Activated CD4-positive, alpha-beta memory T cell treated with anti-CD3 and anti-CD28 coated beads, Interleukin-2, amount 10 ng/mL, durations not matched to agents 7 days and 5 days (primary cell): ENCODE data around the gene PLEKHG4B. TPM values are rescaled to one million over a fixed set of nuclear protein-coding genes. Genes with fewer than 3 reads are reported as not detected.
"Not testable (repeated sequence)": the region's sequence is repeated elsewhere in the genome, so short reads cannot be mapped to it uniquely, and the experiment has no call there.

Experiments
- CTCF ChIA-PET: fragments of 350-600 bp; sonication (Branson Sonifier 250); formaldehyde crosslinking; loops from one replicate; lab custom pipeline; 2021; ENCODE audit warnings: antibody characterized with exemption, inconsistent platforms; lab: Charles Lee
- POLR2A ChIA-PET: fragments of 350-600 bp; sonication (Branson Sonifier 250); formaldehyde crosslinking; loops from one replicate; lab custom pipeline; 2021; ENCODE audit warnings: antibody characterized with exemption; lab: Charles Lee
- DNase-seq: peaks from one replicate; pipeline ENCODE4 v3.0.0-alpha.2; 2020
- H3K27ac Mint-ChIP-seq: one replicate; pipeline ENCODE4 v1.8.0; 2021; ENCODE audit warnings: mild to moderate bottlenecking, mixed read lengths
- H3K27me3 Mint-ChIP-seq: one replicate; pipeline ENCODE4 v1.8.0; 2021; ENCODE audit warnings: mixed read lengths
- H3K36me3 Mint-ChIP-seq: one replicate; pipeline ENCODE4 v1.8.0; 2021; ENCODE audit warnings: low read depth, mixed read lengths
- H3K4me1 Mint-ChIP-seq: one replicate; pipeline ENCODE4 v1.8.0; 2021; ENCODE audit warnings: mixed read lengths
- H3K4me3 Mint-ChIP-seq: one replicate; pipeline ENCODE4 v1.8.0; 2021; ENCODE audit warnings: mild to moderate bottlenecking, mixed read lengths
- H3K9me3 Mint-ChIP-seq: one replicate; pipeline ENCODE4 v1.8.0; 2021; ENCODE audit warnings: mixed read lengths
- total RNA-seq, 2 experiments: library from RNA; stranded (reverse); gene quantifications; one replicate each; pipeline ENCODE4 v1.2.3, GENCODE V29; 2021

The PLEKHG4B gene
- total RNA-seq, 2 experiments from 2014 or later: not detected

DNA sequence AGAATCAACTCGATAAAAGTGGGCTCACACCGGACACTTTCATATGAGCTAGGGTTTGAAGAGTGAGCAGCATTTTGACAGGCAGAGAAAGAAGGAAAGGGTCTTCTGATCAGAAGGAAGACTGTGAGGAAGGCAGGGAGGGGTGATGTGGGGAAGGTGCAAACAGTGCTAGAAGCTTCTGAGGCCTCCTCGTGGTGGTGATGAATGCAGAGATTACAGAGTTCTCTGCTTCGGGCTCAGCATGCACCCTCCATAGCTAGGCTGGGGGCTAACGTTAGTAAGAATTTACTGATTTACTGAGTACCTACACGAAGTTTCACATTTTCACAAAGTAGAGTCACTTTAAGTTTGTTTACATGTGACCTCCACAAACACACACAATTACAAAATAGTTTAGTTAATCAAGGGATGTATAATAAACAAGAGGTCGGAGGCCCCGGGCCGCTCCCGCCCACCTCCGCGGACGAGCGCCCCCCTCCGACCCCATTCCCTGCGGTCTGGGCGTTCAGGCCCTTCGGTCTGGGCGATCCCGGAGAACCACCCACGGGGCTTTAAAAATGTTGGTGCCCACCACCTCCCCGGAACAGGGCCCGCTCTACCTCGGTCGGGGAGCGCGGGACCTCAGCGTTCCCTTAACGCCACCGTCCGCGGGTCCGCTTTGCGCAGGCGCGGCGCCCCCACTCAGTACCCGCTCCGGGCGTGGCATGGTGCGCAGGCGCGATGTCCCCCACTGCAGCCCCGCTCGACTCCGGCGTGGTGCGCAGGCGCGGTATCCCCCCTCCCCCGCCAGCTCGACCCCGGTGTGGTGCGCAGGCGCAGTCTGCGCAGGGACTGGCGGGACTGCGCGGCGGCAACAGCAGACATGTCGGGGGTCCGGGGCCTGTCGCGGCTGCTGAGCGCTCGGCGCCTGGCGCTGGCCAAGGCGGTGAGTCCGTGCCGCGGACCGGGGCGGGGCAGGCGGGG, 125.8 kb downstream of the PLEKHG4B start, which contains the start of the genes CCDC127 and SDHA:
TSS of gene CCDC127 (minus strand) at position 660 of the 963 bp plus-strand sequence. CDS start 1,304 bp downstream, outside the sequence.
TSS of gene SDHA (plus strand) at position 827 of the 963 bp plus-strand sequence. CDS start at position 863, 36 bp downstream.
- Mint-ChIP-seq H3K4me3 (peak within 1 kb of the TSS; percentile 90), H3K4me1 (peaks cover 58% of the 10 kb centered on the region), H3K27ac (peak within 1 kb of the TSS; percentile 94), H3K36me3 (peaks cover 38% of the 10 kb centered on the region)
- POLR2A ChIA-PET: interaction anchor here (1.0 to 3.0 kb wide), 10 partner anchors 27 to 309 kb away, joined by 3 to 28 read pairs (median 5); partner anchors contain the start of genes LRRC14B and PDCD6
- CTCF ChIA-PET: interaction anchor here (1.0 to 2.0 kb wide), 3 partner anchors 29 to 53 kb away, joined by 3 to 11 read pairs (median 4); partner anchors contain the start of gene PDCD6
- H3K9me3 Mint-ChIP-seq, H3K27me3 Mint-ChIP-seq: not testable (repeated sequence)
- DNase-seq: peak; percentile 97

DNA sequence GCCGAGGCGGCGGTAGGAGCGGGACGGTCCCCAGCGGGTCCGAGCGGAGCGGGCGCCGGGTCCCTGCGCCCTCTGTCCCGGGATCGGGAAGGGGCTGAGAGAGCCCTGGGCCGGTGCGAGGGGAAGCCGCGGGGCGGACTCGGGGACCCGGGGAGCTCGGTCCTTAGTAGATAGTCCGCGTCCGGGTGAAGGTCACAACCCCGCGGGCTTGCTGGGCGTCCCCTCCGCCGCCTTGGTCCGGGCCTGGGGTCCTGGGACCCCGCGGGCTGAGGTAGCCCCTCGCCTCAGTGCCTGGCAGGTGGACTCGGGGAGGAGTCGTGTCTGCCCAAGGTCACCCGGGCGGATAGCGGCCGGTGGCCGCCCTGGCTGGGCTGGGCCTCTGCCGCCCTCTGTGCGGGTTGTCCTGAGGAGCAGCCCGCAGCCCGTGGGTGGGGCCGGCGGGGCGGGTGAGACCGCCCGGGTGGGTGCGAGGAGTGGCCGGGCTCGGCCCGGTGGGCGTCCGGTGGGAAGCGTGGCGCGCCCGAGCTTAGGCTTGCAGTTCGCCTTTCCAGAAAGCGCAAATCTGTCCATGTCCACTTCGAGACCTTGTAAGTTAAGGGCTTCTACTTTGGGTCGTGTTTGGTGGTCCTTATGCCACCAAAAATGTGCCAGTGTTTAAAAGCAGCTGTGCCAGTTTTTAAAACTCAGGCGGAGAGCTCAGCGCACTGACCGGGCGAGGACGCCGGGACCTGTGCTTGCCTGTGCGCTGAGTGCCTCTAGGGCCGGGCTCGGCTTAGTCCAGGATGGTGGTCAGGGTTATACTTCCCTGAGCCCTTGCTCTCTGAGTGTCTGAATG, 126.7 kb downstream of the PLEKHG4B start:
- ChIA-PET CTCF (interaction anchor here (1.0 to 2.0 kb wide), 6 partner anchors 27 to 228 kb away, joined by 3 to 11 read pairs (median 4); partner anchors contain the start of genes LRRC14B and PDCD6), POLR2A (interaction anchor here (1.0 to 3.0 kb wide), 16 partner anchors 13 to 309 kb away, joined by 3 to 28 read pairs (median 3); partner anchors contain the start of genes LRRC14B and PDCD6)
- DNase-seq: peak; percentile 34
- H3K36me3 Mint-ChIP-seq: peaks cover 45% of the 10 kb centered on the region
- H3K27ac Mint-ChIP-seq: peak overlapping the region; percentile 94
- H3K27me3 Mint-ChIP-seq: no peaks in the 10 kb centered on the region
- H3K4me1 Mint-ChIP-seq: peaks cover 64% of the 10 kb centered on the region
- peak overlapping the region; percentile 90 for H3K4me3 Mint-ChIP-seq
- H3K9me3 Mint-ChIP-seq: no peaks in the 10 kb centered on the region

DNA sequence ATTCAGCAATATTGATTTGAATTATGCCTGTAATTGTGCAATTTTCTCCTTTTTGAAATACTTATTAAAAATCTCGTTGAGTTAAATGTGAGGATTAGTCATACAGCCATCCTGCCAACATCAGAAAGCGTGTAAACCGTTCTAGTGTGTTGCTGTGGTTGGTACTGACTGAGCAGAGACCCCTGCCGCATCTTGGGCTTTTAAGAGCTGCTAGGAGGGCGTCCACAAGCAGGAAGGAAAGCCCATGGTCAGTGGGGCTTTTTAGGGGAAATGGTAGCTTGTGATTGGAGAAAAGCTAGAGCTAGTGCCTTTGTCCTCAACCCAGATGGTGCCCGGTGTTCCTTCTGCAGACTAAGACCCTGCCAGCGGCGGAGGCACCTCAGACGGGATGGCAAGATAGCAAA, 127.5 kb downstream of the PLEKHG4B start:
- no peaks in the 10 kb centered on the region for H3K27me3 Mint-ChIP-seq
- H3K27ac Mint-ChIP-seq: peak overlapping the region; percentile 94
- H3K4me1 Mint-ChIP-seq: peaks cover 61% of the 10 kb centered on the region
- POLR2A ChIA-PET: interaction anchor here (1.0 to 3.0 kb wide), 13 partner anchors 12 to 220 kb away, joined by 3 to 28 read pairs (median 4); partner anchors contain the start of genes LRRC14B and PDCD6
- H3K9me3 Mint-ChIP-seq: no peaks in the 10 kb centered on the region
- CTCF ChIA-PET: interaction anchor here (1.2 to 1.3 kb wide), 3 partner anchors 28 to 227 kb away, joined by 4 to 5 read pairs (median 4); partner anchors contain the start of genes LRRC14B and PDCD6
- H3K4me3 Mint-ChIP-seq: peak overlapping the region; percentile 90
- peak; percentile 39 for DNase-seq
- peaks cover 45% of the 10 kb centered on the region for H3K36me3 Mint-ChIP-seq

DNA sequence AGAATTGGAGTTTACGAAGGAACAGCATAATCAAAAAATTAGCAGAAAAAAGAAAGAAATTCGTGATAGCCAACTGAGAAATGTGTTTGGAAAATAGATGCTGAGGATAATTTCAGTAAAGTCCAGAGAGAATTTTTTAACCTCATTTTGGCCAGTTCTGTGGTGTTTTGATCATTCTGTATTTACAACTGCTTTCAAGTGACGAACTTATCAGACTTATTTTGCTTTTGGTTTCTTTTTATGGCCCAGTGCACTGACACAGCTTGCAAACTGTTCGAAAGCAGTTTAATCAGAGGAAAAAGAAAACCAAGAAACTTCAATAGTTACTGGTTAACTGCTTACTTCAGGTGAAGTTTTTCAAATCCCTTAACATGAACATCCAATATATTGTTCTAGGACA, 128.0 kb downstream of the PLEKHG4B start:
- no peak for DNase-seq
- H3K36me3 Mint-ChIP-seq: peaks cover 45% of the 10 kb centered on the region
- no peaks in the 10 kb centered on the region for H3K9me3 Mint-ChIP-seq
- peak overlapping the region; percentile 90 for H3K4me3 Mint-ChIP-seq
- H3K27me3 Mint-ChIP-seq: no peaks in the 10 kb centered on the region
- H3K27ac Mint-ChIP-seq: peak overlapping the region; percentile 94
- ChIA-PET CTCF (interaction anchor here (1.2 to 1.3 kb wide), 2 partner anchors 29 to 51 kb away, joined by 4 to 5 read pairs; partner anchors contain the start of genes LRRC14B and PDCD6), POLR2A (interaction anchor here (1.0 to 3.0 kb wide), 11 partner anchors 12 to 220 kb away, joined by 3 to 28 read pairs (median 6); partner anchors contain the start of genes LRRC14B and PDCD6)
- peaks cover 58% of the 10 kb centered on the region for H3K4me1 Mint-ChIP-seq

DNA sequence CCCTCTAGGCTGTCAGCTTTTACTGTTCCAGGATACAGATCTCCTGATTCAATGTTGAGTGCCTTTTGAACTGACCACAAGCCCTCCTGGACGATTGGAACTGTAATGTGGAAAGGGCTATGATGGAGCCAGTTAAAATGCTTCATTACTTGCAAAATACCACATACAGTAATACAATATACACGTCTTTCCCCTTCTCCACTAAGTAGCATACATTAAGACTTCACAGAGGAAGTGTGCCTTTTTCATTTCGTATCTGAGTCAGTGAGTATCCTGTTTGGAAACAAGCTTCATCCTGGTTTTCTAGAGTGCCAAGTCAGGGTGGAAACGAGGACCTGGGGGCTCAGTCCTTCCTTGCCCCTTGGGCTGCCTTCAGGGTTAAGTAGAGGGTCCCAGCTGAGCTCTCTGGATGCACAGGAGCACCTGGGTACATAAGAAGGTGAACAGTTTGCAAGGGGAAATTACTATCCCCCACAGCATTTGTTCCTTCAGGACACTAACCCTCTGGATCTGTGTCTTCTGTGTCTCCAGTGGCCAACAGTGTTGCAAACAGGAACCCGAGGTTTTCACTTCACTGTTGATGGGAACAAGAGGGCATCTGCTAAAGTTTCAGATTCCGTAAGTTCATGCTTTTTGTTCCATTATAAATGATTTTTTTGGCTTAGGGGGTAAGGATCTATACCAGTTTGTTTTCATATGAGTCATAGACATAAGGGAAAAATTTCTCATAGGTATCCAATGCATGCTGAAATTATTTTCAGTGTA, 131.2 kb downstream of the PLEKHG4B start:
- H3K4me3 Mint-ChIP-seq, POLR2A ChIA-PET, H3K9me3 Mint-ChIP-seq, H3K27ac Mint-ChIP-seq, CTCF ChIA-PET, DNase-seq, H3K27me3 Mint-ChIP-seq: not testable (repeated sequence)
- Mint-ChIP-seq H3K36me3 (peaks cover 53% of the 10 kb centered on the region), H3K4me1 (peaks cover 39% of the 10 kb centered on the region)

DNA sequence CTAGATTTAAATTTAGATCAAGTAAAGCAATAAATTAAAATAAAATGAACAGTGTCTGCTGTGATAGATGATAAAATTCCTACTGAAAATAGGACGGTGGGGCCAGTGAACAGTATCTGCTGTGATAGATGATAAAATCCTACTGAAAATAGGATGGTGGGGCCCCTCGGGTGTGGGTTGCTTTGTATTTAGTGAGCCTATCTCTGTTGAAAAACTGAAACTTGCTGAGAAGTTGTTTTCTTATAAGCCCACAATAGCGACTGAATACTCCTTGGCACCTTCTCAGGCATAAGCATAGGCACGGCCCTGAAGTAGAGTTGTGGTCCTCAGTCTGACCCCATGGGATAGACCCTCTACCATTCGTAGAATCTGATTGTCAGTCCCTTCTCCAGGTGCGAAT, 131.8 kb downstream of the PLEKHG4B start:
- CTCF ChIA-PET: no interaction called here
- DNase-seq: no peak
- H3K4me1 Mint-ChIP-seq: peaks cover 39% of the 10 kb centered on the region
- POLR2A ChIA-PET: no interaction called here
- no peaks in the 10 kb centered on the region for H3K9me3 Mint-ChIP-seq
- no peak overlapping the region for H3K4me3 Mint-ChIP-seq
- no peak overlapping the region for H3K27ac Mint-ChIP-seq
- H3K36me3 Mint-ChIP-seq: peaks cover 57% of the 10 kb centered on the region
- no peaks in the 10 kb centered on the region for H3K27me3 Mint-ChIP-seq

DNA sequence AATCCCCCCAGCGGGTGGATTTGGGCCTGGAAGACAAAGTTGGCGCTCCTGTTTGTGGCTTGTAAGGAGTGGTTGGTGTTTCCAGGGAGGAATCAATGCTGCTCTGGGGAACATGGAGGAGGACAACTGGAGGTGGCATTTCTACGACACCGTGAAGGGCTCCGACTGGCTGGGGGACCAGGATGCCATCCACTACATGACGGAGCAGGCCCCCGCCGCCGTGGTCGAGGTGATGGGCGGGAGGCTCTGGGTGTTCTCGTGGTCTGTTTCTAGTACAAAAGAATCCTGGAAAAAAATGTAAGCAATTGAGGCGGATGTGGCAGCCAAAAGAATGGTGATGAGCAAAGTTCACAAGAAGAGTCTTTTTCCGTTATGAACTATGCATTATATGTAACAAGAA, 133.4 kb downstream of the PLEKHG4B start:
- H3K4me1 Mint-ChIP-seq: peaks cover 36% of the 10 kb centered on the region
- ChIA-PET CTCF (no interaction called here), POLR2A (no interaction called here)
- no peak overlapping the region for H3K27ac Mint-ChIP-seq
- DNase-seq: no peak
- peaks cover 64% of the 10 kb centered on the region for H3K36me3 Mint-ChIP-seq
- no peak overlapping the region for H3K4me3 Mint-ChIP-seq
- H3K27me3 Mint-ChIP-seq: no peaks in the 10 kb centered on the region
- no peaks in the 10 kb centered on the region for H3K9me3 Mint-ChIP-seq

DNA sequence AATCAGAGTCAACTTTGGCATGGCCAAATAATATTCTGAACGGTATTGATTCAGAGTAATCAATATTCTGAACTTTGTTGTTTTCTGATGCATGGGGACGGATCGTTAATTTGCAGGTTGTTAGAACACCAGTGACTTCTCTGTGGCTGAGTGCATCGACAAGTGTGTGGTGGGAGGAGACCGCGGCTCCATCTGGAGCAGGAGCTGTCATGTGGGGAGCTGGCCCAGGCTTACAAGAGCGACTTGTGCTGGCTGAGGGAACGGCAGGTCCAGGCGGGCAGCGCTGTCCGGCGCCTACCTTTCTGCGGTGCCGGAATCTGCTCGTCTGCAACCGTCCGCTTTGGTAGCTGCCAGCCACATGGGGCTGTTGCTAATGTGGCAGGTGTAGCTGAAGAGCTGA, 135.4 kb downstream of the PLEKHG4B start:
- H3K9me3 Mint-ChIP-seq, H3K4me3 Mint-ChIP-seq, POLR2A ChIA-PET, H3K27ac Mint-ChIP-seq, CTCF ChIA-PET, DNase-seq, H3K27me3 Mint-ChIP-seq: not testable (repeated sequence)
- Mint-ChIP-seq H3K4me1 (peaks cover 18% of the 10 kb centered on the region), H3K36me3 (peaks cover 71% of the 10 kb centered on the region)

DNA sequence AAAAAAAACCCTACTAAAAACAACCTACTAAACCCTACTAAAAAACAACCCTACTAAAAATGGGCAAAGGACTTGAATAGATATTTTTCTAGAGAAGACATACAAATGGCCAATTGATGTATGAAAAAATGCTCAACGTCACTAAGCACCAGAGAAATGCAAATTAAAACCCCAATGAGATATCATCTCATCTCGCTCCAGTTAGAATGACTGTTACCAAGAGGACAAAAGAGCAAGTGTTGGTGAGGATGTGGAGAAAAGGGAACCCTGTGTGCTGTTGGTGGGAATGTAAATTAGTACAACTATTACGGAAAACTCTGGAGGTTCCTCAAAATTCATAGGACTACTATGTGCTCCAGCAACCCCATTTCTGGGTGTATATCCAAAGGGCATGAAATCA, 136.9 kb downstream of the PLEKHG4B start:
- peaks cover 4% of the 10 kb centered on the region for H3K4me1 Mint-ChIP-seq
- ChIA-PET CTCF (no interaction called here), POLR2A (no interaction called here)
- H3K9me3 Mint-ChIP-seq: no peaks in the 10 kb centered on the region
- peaks cover 73% of the 10 kb centered on the region for H3K36me3 Mint-ChIP-seq
- H3K27ac Mint-ChIP-seq: no peak overlapping the region
- no peak for DNase-seq
- H3K4me3 Mint-ChIP-seq: no peak overlapping the region
- no peaks in the 10 kb centered on the region for H3K27me3 Mint-ChIP-seq

DNA sequence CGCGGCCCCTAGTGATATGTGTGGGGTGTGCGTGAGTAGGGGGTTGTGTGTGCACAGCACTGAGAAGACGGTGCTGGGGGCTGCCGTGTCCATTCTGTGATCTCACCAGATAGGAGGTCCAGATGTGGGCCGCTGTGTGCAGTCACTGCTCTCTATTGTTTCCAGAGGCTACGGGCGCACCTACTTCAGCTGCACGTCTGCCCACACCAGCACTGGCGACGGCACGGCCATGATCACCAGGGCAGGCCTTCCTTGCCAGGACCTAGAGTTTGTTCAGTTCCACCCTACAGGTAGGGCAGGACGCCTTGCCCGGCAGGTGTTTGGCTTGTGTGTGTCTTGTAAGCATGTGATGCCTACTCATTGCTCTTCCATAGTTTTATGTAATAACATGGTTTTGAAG, 138.7 kb downstream of the PLEKHG4B start:
- H3K27me3 Mint-ChIP-seq: no peaks in the 10 kb centered on the region
- DNase-seq: no peak
- H3K27ac Mint-ChIP-seq: no peak overlapping the region
- no peak overlapping the region for H3K4me3 Mint-ChIP-seq
- peaks cover 69% of the 10 kb centered on the region for H3K36me3 Mint-ChIP-seq
- peaks cover 1% of the 10 kb centered on the region for H3K4me1 Mint-ChIP-seq
- ChIA-PET CTCF (interaction anchor here (1.6 kb wide), 1 partner anchor 42 kb away, joined by 3 read pairs; no protein-coding TSS in a partner anchor), POLR2A (no interaction called here)
- H3K9me3 Mint-ChIP-seq: no peaks in the 10 kb centered on the region

DNA sequence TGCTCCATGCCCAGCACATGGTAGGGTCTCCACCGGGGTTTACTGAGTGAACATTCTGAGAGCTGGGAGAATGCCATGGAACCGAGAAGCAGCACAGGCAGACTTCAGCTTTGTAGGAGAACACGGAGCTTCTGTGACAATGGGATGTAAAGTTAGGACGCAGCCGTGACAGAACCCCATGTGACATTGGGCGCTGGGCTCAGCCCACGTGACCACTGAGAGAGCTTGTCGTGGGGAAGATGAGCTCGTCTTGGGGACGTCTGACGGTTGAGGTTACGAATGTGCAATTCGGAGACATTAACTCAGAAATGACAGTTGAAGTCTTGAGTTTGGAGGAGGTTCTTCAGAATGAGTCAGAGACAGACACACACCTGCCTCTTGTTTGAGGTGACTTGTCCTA, 139.7 kb downstream of the PLEKHG4B start:
- H3K27me3 Mint-ChIP-seq: no peaks in the 10 kb centered on the region
- CTCF ChIA-PET: interaction anchor here (1.6 kb wide), 1 partner anchor 43 kb away, joined by 3 read pairs; no protein-coding TSS in a partner anchor

More for the DNA sequence above, 139.7 kb downstream of the PLEKHG4B start:
- H3K36me3 Mint-ChIP-seq: peaks cover 70% of the 10 kb centered on the region
- no peak overlapping the region for H3K4me3 Mint-ChIP-seq
- peaks cover 1% of the 10 kb centered on the region for H3K4me1 Mint-ChIP-seq
- no peak overlapping the region for H3K27ac Mint-ChIP-seq
- DNase-seq: no peak
- POLR2A ChIA-PET: interaction anchor here (1.3 kb wide), 1 partner anchor 12 kb away, joined by 3 read pairs; no protein-coding TSS in a partner anchor
- H3K9me3 Mint-ChIP-seq: no peaks in the 10 kb centered on the region
